ENCODE results near the gene MUSK.

DNA sequence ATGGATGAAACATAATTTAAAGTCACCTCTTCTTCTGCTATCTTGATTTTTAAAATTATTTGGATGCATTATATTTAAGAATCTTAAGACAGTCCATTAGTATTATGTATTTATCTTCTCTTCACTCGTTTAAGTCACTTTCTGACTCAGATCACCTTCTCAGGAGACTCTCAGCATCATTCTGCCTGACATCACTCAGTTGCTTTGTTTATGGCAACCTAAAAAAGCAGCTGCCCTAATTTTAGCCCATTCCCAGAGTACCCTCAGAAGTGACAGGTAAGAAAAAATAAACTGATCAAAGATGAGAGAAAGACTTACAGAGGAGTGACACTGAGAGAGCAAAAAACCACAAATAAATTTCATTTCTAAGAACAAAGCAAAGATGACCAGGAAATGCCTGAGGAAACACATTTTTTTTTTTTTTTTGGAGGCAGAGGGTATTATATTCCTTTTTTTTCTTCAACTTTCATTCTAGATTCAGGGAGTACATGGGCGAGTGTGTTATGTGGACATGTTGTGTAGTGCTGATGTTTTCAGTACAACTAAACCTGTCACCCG, 140.5 kb downstream of the MUSK start:
- TF ChIP-seq, protein P1, sequence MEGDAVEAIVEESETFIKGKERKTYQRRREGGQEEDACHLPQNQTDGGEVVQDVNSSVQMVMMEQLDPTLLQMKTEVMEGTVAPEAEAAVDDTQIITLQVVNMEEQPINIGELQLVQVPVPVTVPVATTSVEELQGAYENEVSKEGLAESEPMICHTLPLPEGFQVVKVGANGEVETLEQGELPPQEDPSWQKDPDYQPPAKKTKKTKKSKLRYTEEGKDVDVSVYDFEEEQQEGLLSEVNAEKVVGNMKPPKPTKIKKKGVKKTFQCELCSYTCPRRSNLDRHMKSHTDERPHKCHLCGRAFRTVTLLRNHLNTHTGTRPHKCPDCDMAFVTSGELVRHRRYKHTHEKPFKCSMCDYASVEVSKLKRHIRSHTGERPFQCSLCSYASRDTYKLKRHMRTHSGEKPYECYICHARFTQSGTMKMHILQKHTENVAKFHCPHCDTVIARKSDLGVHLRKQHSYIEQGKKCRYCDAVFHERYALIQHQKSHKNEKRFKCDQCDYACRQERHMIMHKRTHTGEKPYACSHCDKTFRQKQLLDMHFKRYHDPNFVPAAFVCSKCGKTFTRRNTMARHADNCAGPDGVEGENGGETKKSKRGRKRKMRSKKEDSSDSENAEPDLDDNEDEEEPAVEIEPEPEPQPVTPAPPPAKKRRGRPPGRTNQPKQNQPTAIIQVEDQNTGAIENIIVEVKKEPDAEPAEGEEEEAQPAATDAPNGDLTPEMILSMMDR (IDR thresholded peaks at IDR 0.05), result no peak
- TF ChIP-seq EP300 (IDR thresholded peaks at IDR 0.05) (no peak), NPAS2 (CRISPR knock-in tag; IDR thresholded peaks at IDR 0.05; ENCODE audit: borderline replicate concordance) (no peak), KDM5A (IDR thresholded peaks at IDR 0.05) (no peak), RAD21 (conservative IDR thresholded peaks at IDR 0.05 in 1 of 2, IDR thresholded peaks at IDR 0.05 in 1 of 2) (no peak), JUNB (IDR thresholded peaks at IDR 0.05) (no peak), HDAC2 (IDR thresholded peaks at IDR 0.05) (no peak), MAFK (IDR thresholded peaks at IDR 0.05; ENCODE audit: partially characterized antibody) (no peak), POLR2A (IDR thresholded peaks at IDR 0.05; ENCODE audit: low read length) (no peak)
